ENCODE results near the gene CMSS1.

DNA sequence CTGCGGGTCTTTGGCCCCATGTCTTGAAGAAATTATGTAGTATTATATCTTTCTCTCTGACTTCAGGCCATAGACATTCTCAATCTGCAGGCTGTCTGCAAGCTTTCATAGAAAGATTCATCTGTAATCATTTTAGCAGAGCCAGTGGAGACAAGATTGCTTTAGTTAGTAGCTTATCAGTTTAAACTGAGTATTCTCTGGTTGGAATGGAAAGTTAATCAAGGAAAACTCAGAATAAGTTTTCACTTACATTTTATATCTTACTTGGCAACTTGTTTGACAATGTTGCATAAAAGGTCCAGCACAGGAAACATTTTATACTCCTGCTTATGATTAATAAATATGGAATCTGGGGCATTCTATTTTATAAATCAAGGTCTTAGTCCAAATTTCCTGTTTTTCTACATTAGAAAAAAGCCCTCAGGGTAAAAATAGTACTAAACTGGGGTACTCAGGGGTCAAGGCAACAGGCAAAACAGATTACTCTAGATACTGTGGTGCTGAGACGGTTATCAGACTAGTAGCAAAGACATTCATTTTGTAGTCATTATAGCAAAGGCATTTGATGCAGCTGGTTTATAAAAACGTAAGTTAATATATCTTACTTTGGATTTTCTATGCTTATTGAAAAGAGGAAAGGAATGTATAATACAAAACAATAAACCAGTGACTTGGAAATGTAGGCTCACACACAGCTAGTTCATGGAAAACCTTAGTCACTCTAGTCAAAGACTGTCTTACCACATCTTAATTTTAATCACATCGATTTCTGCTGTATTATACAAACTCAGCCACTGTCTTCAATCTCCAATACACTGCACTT, 341.9 kb downstream of the CMSS1 start:
- TF ChIP-seq CTCF (IDR thresholded peaks at IDR 0.05) (no peak), POLR2A (IDR thresholded peaks at IDR 0.05) (no peak)

All from adrenal gland (tissue), 5 donors.